ENCODE results near the gene PDE9A. TPM values are rescaled to one million over a fixed set of nuclear protein-coding genes. Genes with fewer than 3 reads are reported as not detected.

Gene PDE9A
- total RNA-seq, 4 donors from 2014 or later: 29.2 to 68.4 (median 40.4) TPM

GRCh38 chr21:42609811-42610210, 43.6 kb upstream of the PDE9A start:
- H3K4me1 ChIP-seq: no peaks in the 10 kb centered on the region
- WGBS: 90% methylated on average over 2 of the region's 2 CpGs
- no peak for DNase-seq (ENCODE audit: extremely low spot score)
- intact Hi-C loops (cut with DNase I): no loop called here
- peaks cover 0 to 29% (median 18%) of the 10 kb centered on the region in 4 donors for H3K9me3 ChIP-seq
- TF ChIP-seq CTCF (IDR thresholded peaks at IDR 0.05) (no peak), POLR2A (IDR thresholded peaks at IDR 0.05; ENCODE audit: low read depth) (no peak), POLR2AphosphoS5 (IDR thresholded peaks at IDR 0.05) (no peak), EP300 (IDR thresholded peaks at IDR 0.05) (no peak)
- H3K27ac ChIP-seq (replicated peaks in 1 of 4): no peak overlapping the region
- no peak overlapping the region for H3K4me3 ChIP-seq
- no peaks in the 10 kb centered on the region for H3K36me3 ChIP-seq
- H3K27me3 ChIP-seq: no peaks in the 10 kb centered on the region

GRCh38 chr21:42611852-42612251, 41.6 kb upstream of the PDE9A start:
- intact Hi-C loops (cut with DNase I): no loop called here
- no peak overlapping the region for H3K27ac ChIP-seq (replicated peaks in 1 of 4)
- WGBS: 94% methylated on average over 3 of the region's 3 CpGs
- H3K4me1 ChIP-seq: peaks cover 0 to 6% (median 3%) of the 10 kb centered on the region in 4 donors
- no peak overlapping the region for H3K4me3 ChIP-seq
- TF ChIP-seq POLR2A (IDR thresholded peaks at IDR 0.05; ENCODE audit: low read depth): no peak
- no peak for TF ChIP-seq CTCF (IDR thresholded peaks at IDR 0.05)
- TF ChIP-seq POLR2AphosphoS5 (IDR thresholded peaks at IDR 0.05): no peak
- no peak for TF ChIP-seq EP300 (IDR thresholded peaks at IDR 0.05)
- H3K36me3 ChIP-seq: no peaks in the 10 kb centered on the region
- H3K9me3 ChIP-seq: peaks cover 0 to 12% (median 6%) of the 10 kb centered on the region in 4 donors
- peaks cover 0 to 7% (median 3%) of the 10 kb centered on the region in 4 donors for H3K27me3 ChIP-seq
- no peak for DNase-seq (ENCODE audit: extremely low spot score)

DNA sequence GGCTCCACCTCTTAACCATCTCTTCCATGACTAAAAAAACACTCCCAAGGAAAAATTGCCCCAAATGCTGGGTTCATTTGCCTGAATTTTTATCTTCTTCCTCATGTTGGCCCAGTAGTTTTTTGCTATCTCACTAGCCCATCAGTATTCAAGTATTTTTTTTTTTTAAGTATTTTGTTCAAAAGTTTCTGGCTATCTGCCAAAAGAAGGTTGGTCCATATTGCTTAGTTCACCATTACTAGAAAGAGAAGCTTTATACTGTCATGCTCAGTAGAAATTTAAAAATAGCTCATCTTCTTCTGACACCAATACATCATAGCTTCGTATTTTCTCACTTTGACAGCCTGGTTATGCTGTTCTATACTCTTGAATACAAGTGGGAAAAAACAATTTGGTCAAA, 41.0 kb upstream of the PDE9A start:
- no peak for DNase-seq (ENCODE audit: extremely low spot score)
- Histone ChIP-seq H3K36me3 (no peaks in the 10 kb centered on the region), H3K4me1 (peaks cover 0 to 10% (median 7%) of the 10 kb centered on the region in 4 donors), H3K27ac (replicated peaks in 1 of 4) (no peak overlapping the region), H3K9me3 (peaks cover 0 to 12% (median 6%) of the 10 kb centered on the region in 4 donors), H3K27me3 (peaks cover 0 to 13% (median 6%) of the 10 kb centered on the region in 4 donors), H3K4me3 (no peak overlapping the region)
- 97% methylated on average over 1 of the region's 1 CpG for WGBS
- intact Hi-C loops (cut with DNase I): no loop called here
- TF ChIP-seq POLR2A (IDR thresholded peaks at IDR 0.05; ENCODE audit: low read depth) (no peak), CTCF (IDR thresholded peaks at IDR 0.05) (no peak), EP300 (IDR thresholded peaks at IDR 0.05) (no peak), POLR2AphosphoS5 (IDR thresholded peaks at IDR 0.05) (no peak)

GRCh38 chr21:42613756-42614155, 39.7 kb upstream of the PDE9A start:
- Histone ChIP-seq H3K27ac (replicated peaks in 1 of 4) (no peak overlapping the region), H3K4me3 (no peak overlapping the region), H3K27me3 (peaks cover 0 to 27% (median 7%) of the 10 kb centered on the region in 4 donors), H3K36me3 (no peaks in the 10 kb centered on the region), H3K4me1 (peaks cover 0 to 10% (median 7%) of the 10 kb centered on the region in 4 donors), H3K9me3 (peaks cover 0 to 12% (median 6%) of the 10 kb centered on the region in 4 donors)
- TF ChIP-seq POLR2A (IDR thresholded peaks at IDR 0.05; ENCODE audit: low read depth): no peak
- no peak for TF ChIP-seq CTCF (IDR thresholded peaks at IDR 0.05)
- no peak for TF ChIP-seq EP300 (IDR thresholded peaks at IDR 0.05)
- no peak for TF ChIP-seq POLR2AphosphoS5 (IDR thresholded peaks at IDR 0.05)
- DNase-seq (ENCODE audit: extremely low spot score): no peak
- WGBS: 91% methylated on average over 5 of the region's 5 CpGs
- intact Hi-C loops (cut with DNase I): no loop called here

DNA sequence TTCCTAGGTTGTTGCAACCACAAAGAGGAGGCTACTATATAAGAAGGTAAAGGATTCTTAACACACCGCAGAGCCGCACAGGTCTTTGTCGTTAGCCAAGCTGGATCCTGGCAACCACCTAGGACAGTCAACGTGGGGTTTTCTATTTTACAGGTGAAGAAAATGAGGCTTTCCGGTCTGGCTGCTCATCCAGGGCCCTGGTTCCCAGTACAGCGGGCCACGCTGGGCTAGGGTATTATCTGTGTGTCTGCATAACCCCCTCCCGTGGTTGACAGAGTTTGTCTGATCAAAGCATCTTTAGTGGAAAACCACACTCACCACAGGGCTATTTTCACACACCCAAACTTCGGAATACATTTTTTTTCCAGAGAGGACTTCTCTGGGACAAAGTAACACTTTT, 39.0 kb upstream of the PDE9A start:
- intact Hi-C loops (cut with DNase I): no loop called here
- Histone ChIP-seq H3K9me3 (peaks cover 0 to 12% (median 6%) of the 10 kb centered on the region in 4 donors), H3K4me1 (peaks cover 0 to 10% (median 7%) of the 10 kb centered on the region in 4 donors), H3K36me3 (no peaks in the 10 kb centered on the region), H3K4me3 (no peak overlapping the region), H3K27me3 (peaks cover 0 to 32% (median 10%) of the 10 kb centered on the region in 4 donors), H3K27ac (replicated peaks in 1 of 4) (no peak overlapping the region)
- TF ChIP-seq POLR2A (IDR thresholded peaks at IDR 0.05; ENCODE audit: low read depth): no peak
- no peak for TF ChIP-seq CTCF (IDR thresholded peaks at IDR 0.05)
- TF ChIP-seq POLR2AphosphoS5 (IDR thresholded peaks at IDR 0.05): no peak
- no peak for TF ChIP-seq EP300 (IDR thresholded peaks at IDR 0.05)
- DNase-seq (ENCODE audit: extremely low spot score): no peak
- 78% methylated on average over 9 of the region's 9 CpGs for WGBS

All from esophagus muscularis mucosa (tissue), 4 donors.